ENCODE results near the gene PRKCA. TPM values are rescaled to one million over a fixed set of nuclear protein-coding genes. Genes with fewer than 3 reads are reported as not detected.

Gene PRKCA
- total and polyA plus RNA-seq, 9 of the 15 experiments (the other 6 are each of a cell fraction or from before 2014, with no cell fraction given): 3.2 to 33.0 (median 17.8) TPM

DNA sequence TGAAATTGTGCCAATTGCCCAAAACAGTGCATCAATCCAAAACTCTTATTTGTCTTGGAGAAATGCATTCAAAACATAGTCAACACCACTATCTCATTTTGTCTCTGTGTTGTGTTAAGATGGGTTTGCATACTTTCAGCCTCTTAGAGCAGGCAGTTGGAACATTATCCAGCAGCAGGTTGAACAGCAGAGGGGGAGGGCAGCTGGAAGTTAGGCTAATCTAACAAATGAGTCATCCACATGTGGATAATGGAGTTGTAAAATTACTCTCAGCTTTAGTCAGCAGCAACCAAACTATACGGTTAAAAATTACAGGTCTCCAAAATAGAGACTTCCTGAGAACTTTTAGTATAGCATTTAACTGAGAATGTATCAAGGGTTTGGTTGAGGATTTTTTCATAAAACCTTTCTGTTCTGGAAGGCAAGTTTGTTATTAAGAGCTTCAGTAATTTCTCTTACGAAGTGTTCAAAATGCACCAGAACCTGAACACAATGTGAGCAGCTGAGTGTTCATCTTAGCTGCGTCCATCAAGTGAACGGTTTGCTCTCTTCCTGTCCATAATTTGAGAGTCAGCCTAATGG, 46.3 kb downstream of the PRKCA start (continued):
- TF ChIP-seq PTTG1 (tag; IDR thresholded peaks at IDR 0.05; ENCODE audit: low read depth) (no peak), PHF20 (IDR thresholded peaks at IDR 0.05; ENCODE audit: partially characterized antibody) (no peak), ZNF197 (CRISPR knock-in tag; IDR thresholded peaks at IDR 0.05; ENCODE audit: low read depth) (no peak), SPI1 (IDR thresholded peaks at IDR 0.05; ENCODE audit: borderline replicate concordance, low read depth, low read length) (no peak), NR2C1 (IDR thresholded peaks at IDR 0.05) (no peak), NR2C1 (tag; IDR thresholded peaks at IDR 0.05) (no peak), E2F4 (CRISPR knock-in tag; IDR thresholded peaks at IDR 0.05; ENCODE audit: low read depth) (no peak), TCFL5 (CRISPR knock-in tag; conservative IDR thresholded peaks at IDR 0.05) (no peak), ZNF239 (CRISPR knock-in tag; IDR thresholded peaks at IDR 0.05) (no peak), PCBP1 (IDR thresholded peaks at IDR 0.05; ENCODE audit: low read depth, low read length, poor library complexity, severe bottlenecking) (no peak), RBM39 (optimal IDR thresholded peaks at IDR 0.05; ENCODE audit: low read depth, low read length) (no peak), RAD21 (CRISPR knock-in tag; conservative IDR thresholded peaks at IDR 0.05 in 1 of 2, IDR thresholded peaks at IDR 0.05 in 1 of 2) (no peak; a peak in 1 of 4 replicates), CBFA2T2 (conservative IDR thresholded peaks at IDR 0.05) (peak; percentile 73), ZNF224 (CRISPR knock-in tag; IDR thresholded peaks at IDR 0.05) (no peak), SMC3 (conservative IDR thresholded peaks at IDR 0.05; ENCODE audit: insufficient read depth, low read depth, low read length) (no peak)
- TF ChIP-seq, protein P1, sequence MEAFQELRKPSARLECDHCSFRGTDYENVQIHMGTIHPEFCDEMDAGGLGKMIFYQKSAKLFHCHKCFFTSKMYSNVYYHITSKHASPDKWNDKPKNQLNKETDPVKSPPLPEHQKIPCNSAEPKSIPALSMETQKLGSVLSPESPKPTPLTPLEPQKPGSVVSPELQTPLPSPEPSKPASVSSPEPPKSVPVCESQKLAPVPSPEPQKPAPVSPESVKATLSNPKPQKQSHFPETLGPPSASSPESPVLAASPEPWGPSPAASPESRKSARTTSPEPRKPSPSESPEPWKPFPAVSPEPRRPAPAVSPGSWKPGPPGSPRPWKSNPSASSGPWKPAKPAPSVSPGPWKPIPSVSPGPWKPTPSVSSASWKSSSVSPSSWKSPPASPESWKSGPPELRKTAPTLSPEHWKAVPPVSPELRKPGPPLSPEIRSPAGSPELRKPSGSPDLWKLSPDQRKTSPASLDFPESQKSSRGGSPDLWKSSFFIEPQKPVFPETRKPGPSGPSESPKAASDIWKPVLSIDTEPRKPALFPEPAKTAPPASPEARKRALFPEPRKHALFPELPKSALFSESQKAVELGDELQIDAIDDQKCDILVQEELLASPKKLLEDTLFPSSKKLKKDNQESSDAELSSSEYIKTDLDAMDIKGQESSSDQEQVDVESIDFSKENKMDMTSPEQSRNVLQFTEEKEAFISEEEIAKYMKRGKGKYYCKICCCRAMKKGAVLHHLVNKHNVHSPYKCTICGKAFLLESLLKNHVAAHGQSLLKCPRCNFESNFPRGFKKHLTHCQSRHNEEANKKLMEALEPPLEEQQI (IDR thresholded peaks at IDR 0.05): no peak

All from K562 (cell line).